ENCODE data around the gene P4HA1.

DNA sequence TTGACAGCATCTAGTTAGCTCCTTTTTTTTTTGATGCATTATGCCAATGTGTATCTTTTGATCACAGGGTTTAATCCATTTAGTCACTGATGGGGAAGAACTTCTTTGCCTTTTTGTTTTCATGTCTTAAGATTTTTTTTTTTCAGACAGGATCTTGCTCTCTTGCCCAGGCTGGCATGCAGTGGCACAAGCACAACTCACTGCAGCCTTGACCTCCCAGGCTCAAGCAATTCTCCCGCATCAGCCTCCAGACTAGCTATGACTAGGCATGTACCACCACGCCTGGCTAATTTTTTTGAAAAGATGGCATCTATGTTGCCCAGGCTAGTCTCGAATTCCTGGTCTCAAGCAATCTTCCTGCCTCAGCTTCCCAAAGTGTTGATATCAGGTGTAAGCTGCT is 95.7 kb downstream of the P4HA1 start:
- no peak for TF ChIP-seq SMAD4 (CRISPR knock-in tag; IDR thresholded peaks at IDR 0.05)
- no peak for TF ChIP-seq ZNF219 (CRISPR knock-in tag; IDR thresholded peaks at IDR 0.05; ENCODE audit: borderline replicate concordance)
- TF ChIP-seq NR3C1 (CRISPR knock-in tag; conservative IDR thresholded peaks at IDR 0.05; ENCODE audit: low read depth) = no peak
- TF ChIP-seq, protein P1, sequence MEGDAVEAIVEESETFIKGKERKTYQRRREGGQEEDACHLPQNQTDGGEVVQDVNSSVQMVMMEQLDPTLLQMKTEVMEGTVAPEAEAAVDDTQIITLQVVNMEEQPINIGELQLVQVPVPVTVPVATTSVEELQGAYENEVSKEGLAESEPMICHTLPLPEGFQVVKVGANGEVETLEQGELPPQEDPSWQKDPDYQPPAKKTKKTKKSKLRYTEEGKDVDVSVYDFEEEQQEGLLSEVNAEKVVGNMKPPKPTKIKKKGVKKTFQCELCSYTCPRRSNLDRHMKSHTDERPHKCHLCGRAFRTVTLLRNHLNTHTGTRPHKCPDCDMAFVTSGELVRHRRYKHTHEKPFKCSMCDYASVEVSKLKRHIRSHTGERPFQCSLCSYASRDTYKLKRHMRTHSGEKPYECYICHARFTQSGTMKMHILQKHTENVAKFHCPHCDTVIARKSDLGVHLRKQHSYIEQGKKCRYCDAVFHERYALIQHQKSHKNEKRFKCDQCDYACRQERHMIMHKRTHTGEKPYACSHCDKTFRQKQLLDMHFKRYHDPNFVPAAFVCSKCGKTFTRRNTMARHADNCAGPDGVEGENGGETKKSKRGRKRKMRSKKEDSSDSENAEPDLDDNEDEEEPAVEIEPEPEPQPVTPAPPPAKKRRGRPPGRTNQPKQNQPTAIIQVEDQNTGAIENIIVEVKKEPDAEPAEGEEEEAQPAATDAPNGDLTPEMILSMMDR (IDR thresholded peaks at IDR 0.05) = no peak
- no peak for TF ChIP-seq CREM (CRISPR knock-in tag; IDR thresholded peaks at IDR 0.05)
- TF ChIP-seq, protein P2, sequence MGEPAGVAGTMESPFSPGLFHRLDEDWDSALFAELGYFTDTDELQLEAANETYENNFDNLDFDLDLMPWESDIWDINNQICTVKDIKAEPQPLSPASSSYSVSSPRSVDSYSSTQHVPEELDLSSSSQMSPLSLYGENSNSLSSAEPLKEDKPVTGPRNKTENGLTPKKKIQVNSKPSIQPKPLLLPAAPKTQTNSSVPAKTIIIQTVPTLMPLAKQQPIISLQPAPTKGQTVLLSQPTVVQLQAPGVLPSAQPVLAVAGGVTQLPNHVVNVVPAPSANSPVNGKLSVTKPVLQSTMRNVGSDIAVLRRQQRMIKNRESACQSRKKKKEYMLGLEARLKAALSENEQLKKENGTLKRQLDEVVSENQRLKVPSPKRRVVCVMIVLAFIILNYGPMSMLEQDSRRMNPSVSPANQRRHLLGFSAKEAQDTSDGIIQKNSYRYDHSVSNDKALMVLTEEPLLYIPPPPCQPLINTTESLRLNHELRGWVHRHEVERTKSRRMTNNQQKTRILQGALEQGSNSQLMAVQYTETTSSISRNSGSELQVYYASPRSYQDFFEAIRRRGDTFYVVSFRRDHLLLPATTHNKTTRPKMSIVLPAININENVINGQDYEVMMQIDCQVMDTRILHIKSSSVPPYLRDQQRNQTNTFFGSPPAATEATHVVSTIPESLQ (CRISPR knock-in tag; IDR thresholded peaks at IDR 0.05) = no peak
- no peak for TF ChIP-seq CREB1 (CRISPR knock-in tag; IDR thresholded peaks at IDR 0.05)
- no peak for TF ChIP-seq CBFB (CRISPR knock-in tag; IDR thresholded peaks at IDR 0.05; ENCODE audit: low read depth)
- TF ChIP-seq ZNF416 (CRISPR knock-in tag; IDR thresholded peaks at IDR 0.05) = no peak

Measured in WTC11 (cell line).